HG03095 (cell line): ENCODE results near the gene SERPINE1.

Source experiments
- ATAC-seq: cut with Tn5 transposase; IDR thresholded peaks from one replicate; pipeline ENCODE4 v1.9.1; 2021; ENCODE audit warnings: moderate library complexity; ENCODE audit not compliant: unreplicated experiment

The SERPINE1 gene

GRCh38 chr7:101186194-101186593 lies 59.3 kb downstream of the SERPINE1 start:
- no peak for ATAC-seq

GRCh38 chr7:101186844-101187428 lies 60.0 kb downstream of the SERPINE1 start:
- ATAC-seq, result no peak
